GM12865 (cell line): ENCODE results near the gene CERS4.
"Not testable (repeated sequence)": the region's sequence is repeated elsewhere in the genome, so short reads cannot be mapped to it uniquely, and the experiment has no call there.

Experiments used
- DNase-seq: peaks from one replicate; pipeline ENCODE4 v3.0.0; 2010; ENCODE audit warnings: low read depth
- H3K4me3 ChIP-seq: 2 replicates; pipeline ENCODE4 v1.5.1; 2011; ENCODE audit warnings: mild to moderate bottlenecking, low read depth, low read length, control low read depth
- TF ChIP-seq, protein P1 (sequence below): IDR thresholded peaks from 2 replicates; pipeline ENCODE4 v1.5.1; 2011; ENCODE audit warnings: low read length, control low read depth, low read depth, inconsistent platforms; ENCODE audit not compliant: insufficient read depth; ENCODE audit errors: missing control alignments

The CERS4 gene

GRCh38 chr19:8212212-8212611 is 3.0 kb downstream of the CERS4 start:
- no peak for DNase-seq
- H3K4me3 ChIP-seq, result no peak overlapping the region
- TF ChIP-seq, protein P1, sequence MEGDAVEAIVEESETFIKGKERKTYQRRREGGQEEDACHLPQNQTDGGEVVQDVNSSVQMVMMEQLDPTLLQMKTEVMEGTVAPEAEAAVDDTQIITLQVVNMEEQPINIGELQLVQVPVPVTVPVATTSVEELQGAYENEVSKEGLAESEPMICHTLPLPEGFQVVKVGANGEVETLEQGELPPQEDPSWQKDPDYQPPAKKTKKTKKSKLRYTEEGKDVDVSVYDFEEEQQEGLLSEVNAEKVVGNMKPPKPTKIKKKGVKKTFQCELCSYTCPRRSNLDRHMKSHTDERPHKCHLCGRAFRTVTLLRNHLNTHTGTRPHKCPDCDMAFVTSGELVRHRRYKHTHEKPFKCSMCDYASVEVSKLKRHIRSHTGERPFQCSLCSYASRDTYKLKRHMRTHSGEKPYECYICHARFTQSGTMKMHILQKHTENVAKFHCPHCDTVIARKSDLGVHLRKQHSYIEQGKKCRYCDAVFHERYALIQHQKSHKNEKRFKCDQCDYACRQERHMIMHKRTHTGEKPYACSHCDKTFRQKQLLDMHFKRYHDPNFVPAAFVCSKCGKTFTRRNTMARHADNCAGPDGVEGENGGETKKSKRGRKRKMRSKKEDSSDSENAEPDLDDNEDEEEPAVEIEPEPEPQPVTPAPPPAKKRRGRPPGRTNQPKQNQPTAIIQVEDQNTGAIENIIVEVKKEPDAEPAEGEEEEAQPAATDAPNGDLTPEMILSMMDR, result no peak

- no peak for DNase-seq
- TF ChIP-seq, protein P1, result no peak
- H3K4me3 ChIP-seq, result no peak overlapping the region
Observed at GRCh38 chr19:8212916-8213315, 3.7 kb downstream of the CERS4 start.

DNA sequence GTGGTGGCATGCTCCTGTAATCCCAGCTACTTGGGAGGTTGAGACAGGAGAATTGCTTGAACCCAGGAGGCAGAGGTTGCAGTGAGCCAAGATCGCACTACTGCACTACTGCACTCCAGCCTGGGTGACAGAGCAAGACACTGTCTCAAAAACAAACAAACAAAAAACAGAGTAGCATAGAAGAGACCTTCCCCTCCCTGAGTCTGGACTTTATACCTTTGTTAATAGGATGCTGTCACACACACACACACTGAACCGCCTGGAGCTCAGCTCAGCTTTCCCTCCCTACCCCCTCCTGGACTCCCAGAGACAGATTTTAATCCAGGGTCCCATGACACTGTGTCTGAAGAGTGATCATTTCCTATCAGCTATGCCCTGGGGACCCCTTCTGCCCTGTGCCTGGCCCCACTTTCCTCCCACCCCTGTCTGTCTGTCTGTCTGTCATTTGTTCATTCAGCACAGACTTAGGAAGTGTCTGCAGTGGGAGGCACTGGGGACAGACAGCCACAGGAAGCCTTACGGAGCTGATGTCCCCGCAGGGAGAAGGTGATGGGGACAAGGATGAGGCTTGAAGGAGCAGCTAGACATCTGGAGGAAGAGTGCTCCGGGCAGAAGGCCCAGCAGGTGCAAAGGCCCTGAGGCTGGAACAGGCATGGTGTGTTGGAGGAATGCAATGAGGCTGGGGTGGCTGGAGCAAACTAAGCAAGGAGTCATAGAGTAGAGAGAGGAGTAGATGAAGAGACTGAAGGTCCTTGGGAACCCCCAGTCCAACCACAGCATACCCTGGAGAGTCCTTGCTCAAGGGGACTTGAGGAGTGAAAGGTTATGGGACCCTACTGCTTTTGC is 4.9 kb downstream of the CERS4 start:
- DNase-seq, result no peak
- TF ChIP-seq, protein P1, result no peak
- H3K4me3 ChIP-seq, result no peak overlapping the region

DNA sequence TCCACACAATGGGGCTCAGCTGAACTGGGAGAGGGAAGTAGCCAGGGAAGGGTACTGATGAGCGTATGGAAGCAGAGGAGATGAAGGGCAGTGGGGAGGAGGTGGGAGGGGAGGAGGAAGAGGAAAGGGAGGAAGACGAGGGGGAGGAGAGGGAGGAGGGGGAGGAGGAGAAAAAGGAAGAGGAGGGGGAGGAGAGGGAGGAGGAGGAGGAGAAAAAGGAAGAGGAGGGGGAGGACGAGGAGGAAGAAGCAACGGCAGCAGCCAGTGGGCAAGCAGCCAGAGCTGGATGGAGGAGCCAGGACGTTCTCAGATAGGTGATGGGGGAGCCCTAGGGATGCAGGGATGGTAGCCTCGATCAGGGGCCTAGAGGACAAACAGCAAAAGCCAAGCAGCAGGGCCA is 5.6 kb downstream of the CERS4 start:
- no peak for DNase-seq
- no peak overlapping the region for H3K4me3 ChIP-seq
- TF ChIP-seq, protein P1, result no peak

GRCh38 chr19:8215783-8216182 is 6.6 kb downstream of the CERS4 start:
- DNase-seq, result no peak
- H3K4me3 ChIP-seq, result no peak overlapping the region
- TF ChIP-seq, protein P1, result no peak

DNA sequence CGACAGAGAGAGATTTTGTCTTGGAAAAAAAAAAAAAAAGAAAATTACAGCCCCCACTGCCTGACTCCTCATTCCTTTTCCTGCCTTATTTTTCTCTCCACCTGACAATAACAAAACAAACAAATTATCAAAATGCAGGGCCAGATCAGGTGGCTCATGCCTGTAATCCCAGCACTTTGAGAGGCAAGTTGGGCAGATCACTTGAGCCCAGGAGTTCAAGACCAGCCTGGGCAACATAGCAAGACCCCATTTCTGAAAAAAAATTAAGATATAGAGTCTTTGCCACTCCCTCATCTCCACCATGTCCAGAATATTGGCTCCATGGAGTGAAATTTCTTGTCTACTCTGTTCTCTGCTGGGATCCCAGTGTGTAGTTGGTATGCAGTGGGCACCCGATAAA is 7.2 kb downstream of the CERS4 start:
- TF ChIP-seq, protein P1, result no peak
- DNase-seq, result no peak
- no peak overlapping the region for H3K4me3 ChIP-seq

- DNase-seq, H3K4me3 ChIP-seq: not testable (repeated sequence)
Observed at GRCh38 chr19:8218127-8218526, 9.0 kb downstream of the CERS4 start.
